Activated CD4-positive, alpha-beta T cell treated with anti-CD3 and anti-CD28 coated beads, Interleukin-10, Interleukin-2, amounts not matched to agents 100 ng/mL and 50 ng/mL, durations not matched to agents 16 hours and 8 hours (primary cell): ENCODE data around the gene COA4.

ENCODE experiments used
- DNase-seq: peaks from one replicate; pipeline ENCODE4 v3.0.0-alpha.2; 2020

COA4 gene

DNA sequence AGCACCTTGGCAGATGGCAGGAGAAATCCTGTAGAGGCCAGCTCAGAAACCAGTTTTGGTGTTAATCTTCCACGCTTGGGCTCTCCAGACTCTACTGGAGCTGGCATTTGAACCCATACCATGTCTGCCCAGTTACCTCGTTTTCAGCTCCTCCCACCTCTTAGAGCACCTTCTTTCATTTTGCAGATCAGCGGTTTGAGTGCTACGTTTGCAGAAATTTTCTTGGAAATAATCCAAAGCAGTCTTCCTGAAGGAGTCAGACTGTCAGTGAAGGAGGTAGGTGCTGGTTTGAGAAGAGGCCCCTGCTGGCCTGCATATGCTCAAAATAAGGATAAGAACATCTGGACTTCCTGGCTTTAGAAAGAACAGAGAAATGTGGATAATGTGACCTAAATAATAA is 13.7 kb downstream of the COA4 start:
- DNase-seq: no peak

DNA sequence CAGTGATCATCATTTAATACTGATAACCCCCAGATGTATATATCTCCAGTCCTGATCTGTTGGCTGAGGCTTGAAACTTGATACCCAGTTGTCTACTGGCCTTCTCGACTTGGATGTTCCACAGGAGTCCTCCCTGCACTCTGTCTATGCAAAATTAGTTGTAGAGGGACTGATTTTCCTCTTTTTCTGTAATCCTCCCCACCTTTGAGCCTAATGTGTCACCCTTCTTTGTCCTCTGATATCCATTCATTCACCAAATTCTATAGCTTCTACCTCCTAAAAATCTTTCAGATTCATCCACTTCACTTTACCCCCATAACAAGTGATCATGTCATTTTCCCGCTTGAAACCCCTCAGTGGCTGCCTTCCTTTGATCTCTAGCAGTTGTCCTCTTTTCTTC is 16.4 kb downstream of the COA4 start:
- no peak for DNase-seq

DNA sequence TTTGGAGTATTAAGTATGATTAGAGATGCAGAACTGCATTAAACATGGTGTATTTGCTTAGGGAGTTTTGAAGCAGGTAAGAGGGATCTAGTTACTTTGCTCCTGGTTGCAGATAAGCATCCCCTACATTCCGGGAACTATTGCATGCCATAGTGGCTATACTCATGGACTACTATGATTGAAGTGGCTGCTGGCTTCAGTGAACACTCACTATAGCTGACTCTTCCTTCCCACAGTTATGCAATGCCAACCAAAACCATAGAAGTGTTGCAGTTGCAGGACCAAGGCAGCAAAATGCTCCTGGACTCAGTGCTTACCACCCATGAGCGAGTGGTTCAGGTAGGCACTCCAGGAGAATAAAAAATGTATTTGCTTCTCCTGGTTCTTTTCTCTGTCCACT is 17.0 kb downstream of the COA4 start:
- DNase-seq: no peak

DNA sequence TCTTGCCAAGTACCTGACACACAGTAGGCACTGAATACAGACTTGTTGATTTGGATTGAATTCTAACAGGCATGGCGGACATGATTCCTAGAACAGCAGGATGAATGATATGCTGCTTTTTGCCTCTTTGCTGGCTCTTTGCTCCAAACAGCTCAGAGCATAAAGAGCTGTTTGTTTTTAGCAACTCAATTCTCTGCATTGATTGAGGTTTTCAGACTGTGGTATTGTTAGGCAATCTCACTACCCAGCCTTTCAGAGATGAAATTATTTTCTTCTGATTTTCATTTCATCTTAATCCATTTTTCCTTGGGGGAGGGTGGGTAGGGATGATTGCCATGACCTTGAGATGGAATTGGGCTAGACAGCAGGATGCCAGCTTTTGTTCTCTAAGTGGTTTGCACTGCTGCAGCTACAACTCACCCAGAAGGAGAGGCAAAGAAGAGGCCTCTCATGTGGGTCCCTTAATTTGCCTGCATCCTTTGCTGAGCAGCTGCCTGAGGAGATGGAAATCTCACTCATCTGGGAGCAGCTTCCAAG is 20.5 kb downstream of the COA4 start:
- no peak for DNase-seq

DNA sequence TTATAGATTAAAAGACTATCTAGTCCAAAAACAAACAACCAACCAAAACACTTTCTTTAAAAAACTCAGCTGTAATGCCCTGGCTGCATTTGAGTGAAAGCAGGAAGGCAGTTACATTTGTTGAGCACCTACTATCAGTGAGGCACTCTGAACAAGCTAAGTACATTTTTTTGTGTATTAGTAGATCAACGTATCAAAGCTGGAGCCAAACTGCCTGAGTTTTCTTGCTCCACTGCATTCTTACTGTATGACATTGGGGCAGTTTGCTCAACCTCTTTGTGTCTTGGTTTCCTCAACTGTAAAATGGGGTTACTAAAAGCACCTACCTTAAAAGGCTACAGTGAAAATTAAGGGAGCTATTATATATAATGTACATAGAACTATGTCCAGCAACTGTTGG is 22.0 kb downstream of the COA4 start:
- DNase-seq: no peak

DNA sequence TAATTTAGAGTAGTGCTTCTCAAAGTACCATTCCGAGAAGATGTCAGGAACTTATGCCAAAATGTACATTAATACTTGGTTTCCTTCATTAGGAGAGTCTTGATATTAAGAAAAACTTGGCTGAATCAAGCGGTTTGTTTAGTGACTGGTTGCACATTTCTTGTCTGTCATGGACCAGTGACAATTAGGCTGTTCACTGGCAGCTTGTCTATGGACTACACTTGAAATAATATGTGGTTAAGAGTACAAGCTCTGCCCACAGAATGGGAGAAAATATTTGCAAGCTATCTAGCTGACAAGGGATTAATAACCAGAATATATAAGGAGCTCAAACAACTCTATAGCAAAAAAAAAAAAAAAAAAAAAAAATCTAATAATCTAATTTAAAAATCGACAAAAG is 24.6 kb downstream of the COA4 start:
- no peak for DNase-seq

DNA sequence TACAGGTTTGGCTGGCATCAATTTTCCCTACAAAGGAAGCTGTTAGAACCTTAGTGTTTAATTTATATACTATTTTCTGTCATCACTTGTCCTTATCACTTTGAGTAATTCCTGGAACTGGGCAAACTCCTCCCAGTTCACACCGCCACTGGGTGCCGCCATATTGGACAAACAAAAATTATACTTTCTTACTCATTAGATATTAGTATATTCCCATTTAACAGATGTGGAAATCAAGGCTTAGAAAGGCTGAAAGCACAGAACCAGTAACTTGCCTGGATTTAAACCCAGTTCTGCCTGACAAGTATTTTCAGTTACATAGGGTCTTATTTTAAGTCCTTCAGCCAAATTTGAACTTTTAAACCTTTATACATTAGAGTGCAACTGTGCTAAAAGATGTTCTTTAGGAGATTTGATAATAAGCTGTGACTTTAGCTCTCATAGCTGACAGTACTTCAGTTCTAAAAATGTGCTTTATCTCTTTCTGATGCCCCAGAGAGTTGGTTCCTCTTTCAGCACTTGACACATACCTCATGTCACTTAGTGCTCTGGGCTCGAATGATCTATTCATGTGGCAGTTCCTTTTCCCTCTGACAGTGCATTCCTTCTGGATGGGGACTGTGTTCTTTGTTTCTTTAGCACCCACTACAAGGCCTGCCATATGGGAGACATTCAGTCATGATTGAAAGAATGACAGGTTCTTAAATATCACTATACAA is 25.4 kb downstream of the COA4 start:
- DNase-seq: no peak

DNA sequence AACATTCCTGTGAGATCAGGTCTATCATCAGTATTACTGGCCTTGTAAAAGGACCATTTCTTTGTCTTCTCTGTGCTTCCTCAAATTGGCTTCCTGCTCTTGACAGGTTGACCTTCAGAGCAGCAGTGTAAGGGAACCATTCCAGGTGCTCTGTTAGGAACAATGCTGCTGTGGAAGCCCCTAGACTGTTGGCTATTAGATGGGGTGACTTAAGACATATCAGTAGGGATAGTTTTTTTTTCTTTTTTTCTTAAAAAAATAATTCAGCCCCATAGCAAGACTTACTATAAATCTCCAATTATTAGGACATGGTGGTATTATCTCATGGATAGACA is 37.6 kb downstream of the COA4 start:
- no peak for DNase-seq

DNA sequence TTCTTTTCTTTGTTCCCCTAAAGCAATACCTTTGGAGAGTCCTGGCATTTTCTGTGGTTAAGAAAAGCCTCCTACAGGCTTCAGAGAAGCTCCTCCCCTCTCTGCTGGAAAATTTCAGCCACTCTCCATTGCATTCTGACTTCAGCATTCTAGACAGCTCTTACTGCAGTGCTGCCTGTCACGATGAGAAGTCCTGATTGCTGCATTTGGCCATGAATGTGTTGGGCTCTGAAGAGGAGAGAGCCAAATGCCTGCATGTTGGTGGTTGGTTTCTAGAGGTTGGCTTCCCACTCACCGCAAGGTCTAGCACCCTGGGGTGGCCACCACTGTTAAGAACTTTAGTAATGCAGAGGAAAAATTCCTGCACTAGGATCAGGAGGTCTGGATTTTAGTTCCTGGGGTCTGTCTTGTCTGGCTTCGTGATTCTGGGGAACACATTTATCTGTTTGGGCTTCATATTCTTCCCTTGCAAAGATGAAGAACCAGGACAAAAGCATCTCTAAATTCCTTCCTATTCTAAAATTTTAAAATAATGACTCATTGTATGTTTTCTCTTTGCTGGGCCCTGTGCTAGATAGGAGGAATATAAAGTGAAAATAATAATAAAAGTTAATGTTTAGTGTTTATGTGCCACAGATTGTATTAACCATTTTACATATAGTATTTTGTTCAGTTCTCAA is 38.1 kb downstream of the COA4 start:
- DNase-seq: no peak

DNA sequence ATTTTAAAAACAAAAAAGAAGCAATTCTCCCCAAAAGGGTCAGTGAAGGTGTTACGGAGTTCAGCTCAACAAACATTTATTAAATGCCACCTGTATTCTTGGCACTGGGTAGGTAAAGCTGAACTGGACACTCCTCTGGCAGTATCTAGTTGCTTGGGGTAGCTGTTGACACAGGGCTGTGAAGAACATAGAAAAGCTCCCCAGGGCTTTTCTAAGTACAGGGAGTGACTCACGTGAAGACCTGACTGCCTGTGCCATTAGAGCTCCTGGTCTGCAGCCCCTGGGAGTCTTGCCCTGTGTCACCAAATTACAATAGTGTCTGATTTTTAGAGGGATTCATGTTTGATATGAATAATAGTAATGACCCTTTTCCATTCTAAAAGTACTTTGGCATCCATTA is 43.6 kb downstream of the COA4 start:
- DNase-seq: no peak

DNA sequence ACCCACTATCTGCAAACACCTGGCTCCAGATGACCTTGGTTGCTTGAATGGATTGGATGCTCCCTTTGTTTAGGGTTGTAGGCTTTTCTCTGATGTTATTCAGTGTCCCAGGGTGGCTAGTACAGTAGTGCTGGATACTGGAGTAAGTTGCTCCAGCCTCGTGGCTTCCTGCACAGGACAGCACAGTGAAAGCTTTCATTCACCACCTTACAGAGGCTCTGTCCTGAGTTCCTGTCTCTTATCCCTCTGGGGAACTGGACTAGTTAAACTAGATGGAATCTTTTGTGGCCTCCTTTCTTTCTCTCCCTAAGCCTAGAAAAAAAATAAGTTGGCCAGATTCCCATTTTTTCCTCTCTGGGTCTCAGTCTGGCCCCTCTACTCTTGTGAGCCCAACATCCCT is 46.4 kb downstream of the COA4 start:
- no peak for DNase-seq
